Measurements from ENCODE around the gene RGS9BP.
"Not testable (repeated sequence)": the region's sequence is repeated elsewhere in the genome, so short reads cannot be mapped to it uniquely, and the experiment has no call there.

DNA sequence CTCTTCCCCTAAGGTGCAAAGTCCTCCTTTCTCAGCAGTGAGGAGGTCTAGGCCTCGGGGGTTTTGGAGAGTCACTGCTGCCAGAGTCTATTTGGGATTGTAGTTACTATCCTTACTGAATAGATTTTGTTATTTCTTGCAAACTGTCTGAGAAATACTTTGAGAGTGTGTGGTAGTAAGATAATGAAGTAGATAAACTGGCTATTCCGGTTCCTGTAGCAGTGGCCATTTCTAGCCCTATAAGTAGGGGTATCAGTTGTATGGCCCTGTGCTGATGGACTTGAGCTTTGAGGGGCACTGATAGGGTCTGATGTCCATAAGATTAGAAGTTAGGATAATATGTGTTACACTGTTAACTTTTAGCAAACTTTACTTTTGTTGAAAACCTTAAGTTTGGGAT, 18.7 kb downstream of the RGS9BP start:
- TF ChIP-seq, protein P1, sequence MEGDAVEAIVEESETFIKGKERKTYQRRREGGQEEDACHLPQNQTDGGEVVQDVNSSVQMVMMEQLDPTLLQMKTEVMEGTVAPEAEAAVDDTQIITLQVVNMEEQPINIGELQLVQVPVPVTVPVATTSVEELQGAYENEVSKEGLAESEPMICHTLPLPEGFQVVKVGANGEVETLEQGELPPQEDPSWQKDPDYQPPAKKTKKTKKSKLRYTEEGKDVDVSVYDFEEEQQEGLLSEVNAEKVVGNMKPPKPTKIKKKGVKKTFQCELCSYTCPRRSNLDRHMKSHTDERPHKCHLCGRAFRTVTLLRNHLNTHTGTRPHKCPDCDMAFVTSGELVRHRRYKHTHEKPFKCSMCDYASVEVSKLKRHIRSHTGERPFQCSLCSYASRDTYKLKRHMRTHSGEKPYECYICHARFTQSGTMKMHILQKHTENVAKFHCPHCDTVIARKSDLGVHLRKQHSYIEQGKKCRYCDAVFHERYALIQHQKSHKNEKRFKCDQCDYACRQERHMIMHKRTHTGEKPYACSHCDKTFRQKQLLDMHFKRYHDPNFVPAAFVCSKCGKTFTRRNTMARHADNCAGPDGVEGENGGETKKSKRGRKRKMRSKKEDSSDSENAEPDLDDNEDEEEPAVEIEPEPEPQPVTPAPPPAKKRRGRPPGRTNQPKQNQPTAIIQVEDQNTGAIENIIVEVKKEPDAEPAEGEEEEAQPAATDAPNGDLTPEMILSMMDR (IDR thresholded peaks at IDR 0.05) = not testable (repeated sequence)
- TF ChIP-seq POLR2A (IDR thresholded peaks at IDR 0.05) = not testable (repeated sequence)

Data from heart left ventricle (tissue), 13 donors.